CD4-positive, alpha-beta T cell treated with Interleukin-12 subunit alpha and Interleukin-12 subunit beta, for 1 hour (primary cell): Measurements from ENCODE around the gene ISG15.
"Not testable (repeated sequence)": the region's sequence is repeated elsewhere in the genome, so short reads cannot be mapped to it uniquely, and the experiment has no call there.

ENCODE experiments used
- DNase-seq: peaks from one replicate; pipeline ENCODE4 v3.0.0-alpha.2; 2020

Gene ISG15

DNA sequence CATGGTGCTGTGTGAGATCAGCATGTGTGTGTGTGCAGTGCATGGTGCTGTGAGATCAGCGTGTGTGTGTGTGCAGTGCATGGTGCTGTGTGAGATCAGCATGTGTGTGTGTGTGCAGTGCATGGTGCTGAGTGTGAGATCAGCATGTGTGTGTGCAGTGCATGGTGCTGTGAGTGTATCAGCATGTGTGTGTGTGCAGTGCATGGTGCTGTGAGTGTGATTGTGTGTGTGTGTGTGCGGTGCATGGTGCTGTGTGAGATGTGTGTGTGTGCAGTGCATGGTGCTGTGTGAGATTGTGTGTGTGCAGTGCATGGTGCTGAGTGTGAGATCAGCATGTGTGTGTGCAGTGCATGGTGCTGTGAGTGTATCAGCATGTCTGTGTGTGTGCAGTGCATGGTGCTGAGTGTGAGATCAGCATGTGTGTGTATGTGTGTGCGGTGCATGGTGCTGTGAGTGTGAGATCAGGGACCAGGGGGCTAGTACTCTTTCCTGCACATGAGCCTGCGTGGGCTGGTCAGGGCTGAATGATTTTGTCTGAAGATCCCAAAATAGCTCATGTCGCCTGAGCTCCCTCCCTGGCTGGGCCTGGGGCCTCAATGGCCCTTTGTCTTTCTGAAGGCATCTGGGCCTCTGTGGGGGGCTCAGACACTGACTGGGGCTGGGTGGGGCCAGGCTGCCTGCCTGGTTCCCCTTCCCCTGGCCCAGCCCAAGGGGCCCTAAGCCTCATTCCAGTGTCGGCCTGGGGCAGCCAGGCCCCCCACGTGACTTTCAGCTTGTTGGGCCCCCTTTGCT lies 17.8 kb downstream of the ISG15 start:
- DNase-seq, result not testable (repeated sequence)

DNA sequence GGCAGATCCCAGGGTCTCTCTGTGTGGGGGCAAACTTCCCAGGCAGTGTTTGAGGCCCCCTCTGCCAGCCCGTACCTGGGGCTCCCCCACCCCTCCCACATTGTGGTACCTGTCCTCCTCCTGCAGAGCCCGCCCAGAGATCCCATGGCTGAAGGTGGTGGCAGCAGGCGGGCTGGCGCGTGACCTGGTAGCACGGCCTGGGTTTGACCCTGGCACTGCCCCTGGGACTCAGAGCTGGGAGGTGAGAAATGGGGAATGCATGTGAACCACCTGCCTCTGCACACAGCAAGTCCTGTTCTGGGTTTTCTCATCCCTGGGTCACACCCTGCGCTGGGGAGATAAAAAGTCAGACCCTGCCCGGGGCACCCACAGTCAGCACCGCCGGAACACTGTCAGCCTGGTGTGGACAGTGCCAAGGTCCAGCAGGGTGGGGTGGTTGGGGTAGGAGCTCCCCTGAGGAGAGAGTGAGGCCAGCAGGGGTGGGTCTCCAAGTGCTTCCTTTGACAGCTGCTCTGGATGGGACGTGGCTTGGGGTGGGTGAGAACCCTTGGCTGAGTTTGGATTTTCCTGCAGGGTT lies 18.4 kb downstream of the ISG15 start:
- no peak for DNase-seq

DNA sequence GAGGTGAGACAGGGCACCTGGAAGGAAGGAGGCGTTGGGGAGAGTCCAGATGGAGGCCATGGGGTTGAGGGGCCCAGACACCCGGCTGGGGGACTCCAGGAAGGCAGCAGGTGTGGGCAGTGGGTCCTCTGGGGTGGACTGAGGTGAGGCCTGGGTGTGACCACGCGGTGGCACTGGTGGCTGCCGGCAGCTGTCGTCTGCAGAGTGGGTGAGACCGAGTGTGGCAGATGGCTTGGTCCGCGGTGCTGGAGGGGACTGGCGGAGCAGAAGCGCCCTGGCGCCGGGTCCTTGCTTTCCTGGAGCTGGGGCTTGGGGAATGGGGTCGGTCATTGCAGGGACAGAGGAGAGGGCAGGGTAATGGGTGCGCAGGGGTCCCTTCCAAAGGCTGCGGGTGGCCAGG lies 19.1 kb downstream of the ISG15 start:
- DNase-seq, result no peak

DNA sequence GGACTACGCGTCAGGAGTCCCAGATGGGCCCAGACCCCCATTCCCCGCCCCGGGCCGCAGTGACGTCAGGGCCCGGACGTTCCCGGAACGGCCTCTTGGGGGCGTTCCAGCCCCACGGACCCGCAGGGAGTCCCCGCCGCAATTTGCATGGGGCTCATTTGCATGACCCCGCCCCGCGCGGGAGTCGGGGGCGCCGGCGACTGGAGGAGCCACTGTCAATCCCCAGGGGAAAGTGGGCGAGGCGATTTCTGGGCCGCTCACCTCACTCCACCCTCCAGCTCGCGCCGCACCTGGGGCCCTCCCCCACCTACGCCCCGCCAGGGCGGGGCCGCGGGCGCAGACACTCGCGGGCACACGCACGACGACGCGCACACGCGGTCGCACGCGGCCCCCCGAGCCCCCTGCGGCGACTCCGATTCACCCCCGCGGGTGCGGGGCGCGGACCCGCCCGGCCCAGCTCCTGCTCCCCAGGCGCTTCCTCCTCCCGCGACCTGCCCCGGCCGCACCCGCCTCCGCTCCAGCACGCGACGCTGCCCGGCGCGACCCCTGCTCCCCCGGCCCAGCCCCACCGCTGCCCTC lies 19.8 kb downstream of the ISG15 start:
- peak; percentile 88 for DNase-seq

DNA sequence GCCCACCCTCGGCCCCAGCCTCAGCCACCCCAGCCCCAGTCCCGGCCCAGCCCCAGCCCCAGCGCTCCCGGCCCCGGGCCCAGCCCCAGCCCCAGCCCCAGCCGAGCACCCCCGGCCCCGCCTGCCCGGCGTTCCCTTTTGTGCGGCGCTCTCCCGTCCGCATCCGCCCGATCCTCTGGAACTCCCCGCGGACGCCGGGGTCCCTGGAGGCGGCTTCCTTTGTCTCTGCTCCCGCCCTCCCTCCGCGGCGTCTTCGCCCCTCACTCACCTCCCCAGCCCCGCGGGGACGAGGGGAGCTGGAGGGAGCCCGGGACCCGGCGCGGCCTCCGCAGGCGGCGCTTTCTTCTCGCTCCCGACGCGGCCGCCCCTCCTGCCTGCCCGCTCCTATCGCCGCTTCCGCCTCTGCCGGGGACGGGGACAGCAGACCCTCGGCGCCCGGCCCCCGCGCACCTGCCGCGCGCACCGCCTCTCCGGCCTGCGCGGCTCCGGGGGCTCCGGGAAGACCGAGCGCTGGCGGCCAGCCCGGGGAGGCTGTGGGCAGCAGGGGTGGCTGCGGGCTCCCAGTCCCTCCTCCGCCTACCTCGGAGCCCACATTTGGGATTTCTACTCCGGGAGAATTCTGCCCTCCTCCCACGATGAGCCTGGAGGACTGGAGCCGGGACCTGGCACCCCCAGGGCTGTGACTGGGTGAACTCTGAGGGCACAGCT lies 20.6 kb downstream of the ISG15 start:
- no peak for DNase-seq

DNA sequence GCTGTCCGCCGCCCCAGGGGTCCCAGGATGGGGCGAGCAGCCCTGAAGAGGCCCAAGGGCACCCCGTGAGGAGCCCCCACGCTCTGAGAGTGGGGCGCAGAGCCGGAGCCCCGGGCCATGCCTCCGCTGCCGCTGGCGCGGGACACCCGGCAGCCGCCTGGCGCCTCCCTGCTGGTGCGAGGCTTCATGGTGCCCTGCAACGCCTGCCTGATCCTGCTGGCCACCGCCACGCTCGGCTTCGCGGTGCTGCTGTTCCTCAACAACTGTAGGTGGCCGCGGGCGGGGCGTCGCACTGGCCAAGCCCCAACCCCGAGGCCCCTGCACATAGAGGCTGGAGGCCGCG lies 21.1 kb downstream of the ISG15 start:
- DNase-seq, result no peak

DNA sequence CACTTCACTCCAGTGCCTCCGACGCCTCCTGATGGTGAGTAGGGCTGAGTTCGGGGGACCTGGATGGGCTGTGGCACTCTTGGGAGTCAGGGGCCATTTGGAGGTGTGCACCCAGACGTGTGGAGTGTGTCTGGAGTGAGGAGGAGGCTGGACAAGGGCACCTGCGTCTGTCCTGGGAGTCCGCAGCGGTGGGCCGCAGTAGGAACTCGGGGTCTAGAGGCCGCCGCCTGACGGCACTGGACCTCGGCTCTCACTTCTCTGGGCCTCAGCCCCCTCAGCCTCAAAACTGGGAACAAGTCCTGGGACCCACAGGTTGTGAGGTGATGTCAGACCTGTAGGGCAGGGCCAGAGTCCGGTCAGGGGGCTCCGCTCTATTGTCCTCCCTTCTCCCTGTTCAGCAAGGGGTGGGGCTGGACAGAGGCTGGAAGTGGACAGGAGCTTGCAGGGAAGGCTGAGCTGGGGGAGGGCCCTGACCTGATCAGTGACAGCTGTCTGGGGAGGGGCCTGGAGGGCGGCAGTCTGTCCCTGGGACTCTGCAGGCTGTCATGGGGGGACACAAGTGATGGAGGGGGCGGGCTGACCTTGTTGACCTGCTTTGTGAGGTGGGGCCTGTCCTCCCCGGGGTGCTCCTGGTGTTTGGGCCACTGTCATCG lies 22.1 kb downstream of the ISG15 start:
- DNase-seq, result no peak

DNA sequence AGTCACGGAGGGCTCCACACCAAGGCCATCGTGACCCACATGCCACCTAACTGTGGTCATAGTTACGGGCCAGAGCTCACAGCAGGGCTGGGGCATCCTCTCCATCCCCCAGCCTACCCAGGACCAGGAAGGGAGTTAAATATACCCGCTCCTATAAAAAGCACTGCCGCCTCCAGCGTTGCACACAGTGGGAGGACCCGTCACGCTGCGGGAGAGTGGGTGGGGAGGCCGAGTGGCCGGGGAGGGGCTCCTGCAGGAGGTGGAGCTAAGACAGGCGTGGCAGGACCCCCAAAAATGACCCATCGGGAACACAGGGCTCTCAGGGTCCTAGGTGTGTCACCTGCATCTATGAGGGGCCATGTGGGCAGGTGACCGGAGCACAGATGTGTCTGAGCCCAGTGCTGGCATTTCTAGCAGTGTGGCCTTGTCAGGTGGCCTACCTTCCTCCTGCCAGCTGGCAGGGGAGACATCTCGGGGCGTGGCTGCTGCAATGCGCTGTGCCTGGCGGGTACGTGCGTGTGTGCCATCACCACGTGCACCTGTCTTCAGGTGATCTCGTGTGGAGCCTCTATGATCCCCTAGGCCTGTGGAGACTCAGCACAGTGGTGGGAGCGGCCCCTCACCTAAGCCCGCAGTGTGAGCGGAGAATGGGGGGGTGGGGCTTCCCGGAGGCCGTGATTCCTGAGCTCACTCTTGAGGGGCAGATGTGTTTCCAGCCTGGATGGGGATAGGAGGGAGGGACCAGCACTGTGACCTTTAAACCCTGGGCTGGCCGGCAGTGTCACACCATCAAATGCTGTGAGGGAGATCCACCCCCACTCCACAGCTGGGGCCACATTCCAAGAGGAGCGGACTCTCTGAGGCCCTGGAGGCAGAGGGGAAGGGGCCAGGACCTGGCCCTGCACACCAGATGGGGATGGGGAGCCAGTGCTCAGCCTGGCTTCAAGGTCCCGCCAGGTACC lies 24.4 kb downstream of the ISG15 start:
- DNase-seq, result no peak

DNA sequence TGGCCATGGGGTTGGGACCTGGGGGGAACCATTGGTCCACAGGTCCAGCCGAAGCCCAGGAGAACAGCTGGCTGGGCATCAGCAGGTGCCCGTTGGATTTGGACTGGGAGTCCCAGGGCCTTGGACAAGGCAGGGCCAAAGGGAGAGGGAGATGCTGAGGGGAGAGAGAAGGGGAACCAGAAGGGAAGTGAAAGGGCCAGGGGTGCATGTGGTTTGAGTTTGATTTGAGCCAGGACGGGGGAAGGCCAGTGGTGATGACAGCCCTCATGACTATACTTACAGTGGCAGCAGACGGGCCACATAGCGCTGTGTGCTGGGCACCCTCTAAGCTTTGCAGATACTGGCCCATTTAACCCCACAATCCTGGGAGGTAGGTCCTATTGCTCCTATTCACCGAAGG lies 25.4 kb downstream of the ISG15 start:
- DNase-seq, result no peak

DNA sequence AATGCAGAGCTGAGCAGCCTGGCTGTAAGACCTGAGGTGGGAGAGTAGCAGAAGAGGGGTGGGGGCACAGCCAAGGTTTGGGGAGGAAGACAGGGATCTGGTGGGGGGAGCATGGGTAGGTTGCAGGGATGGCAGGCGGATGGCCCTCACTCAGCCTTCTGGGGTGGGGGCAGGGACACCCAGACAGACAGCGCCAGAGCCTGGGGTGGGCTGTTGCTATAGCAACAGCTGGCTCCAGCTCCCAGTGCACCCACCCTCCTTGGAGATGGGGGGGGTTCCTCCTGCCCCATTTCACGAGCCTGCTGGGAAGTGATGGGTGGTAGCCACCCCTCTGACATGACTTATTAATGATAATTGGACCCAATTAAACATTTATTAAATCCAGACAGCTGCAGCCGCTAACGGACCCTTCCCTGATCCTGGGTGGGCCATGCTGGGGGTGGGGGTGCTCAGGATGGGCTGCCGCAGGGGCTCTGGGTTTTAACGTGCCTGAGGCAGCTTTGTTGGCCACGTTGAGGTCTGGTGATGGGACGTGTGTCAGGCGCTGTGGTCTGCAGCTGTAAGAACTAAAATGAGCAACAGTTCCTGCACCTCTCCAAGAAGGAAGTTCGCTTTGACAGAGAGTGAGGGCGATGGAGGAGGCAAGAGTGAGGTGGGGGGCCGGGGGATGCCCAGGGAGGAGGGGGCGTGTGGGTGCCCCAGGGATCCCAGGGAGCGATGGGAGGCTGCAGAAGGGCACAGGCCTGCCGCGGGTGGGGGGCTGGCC lies 26.0 kb downstream of the ISG15 start:
- no peak for DNase-seq

DNA sequence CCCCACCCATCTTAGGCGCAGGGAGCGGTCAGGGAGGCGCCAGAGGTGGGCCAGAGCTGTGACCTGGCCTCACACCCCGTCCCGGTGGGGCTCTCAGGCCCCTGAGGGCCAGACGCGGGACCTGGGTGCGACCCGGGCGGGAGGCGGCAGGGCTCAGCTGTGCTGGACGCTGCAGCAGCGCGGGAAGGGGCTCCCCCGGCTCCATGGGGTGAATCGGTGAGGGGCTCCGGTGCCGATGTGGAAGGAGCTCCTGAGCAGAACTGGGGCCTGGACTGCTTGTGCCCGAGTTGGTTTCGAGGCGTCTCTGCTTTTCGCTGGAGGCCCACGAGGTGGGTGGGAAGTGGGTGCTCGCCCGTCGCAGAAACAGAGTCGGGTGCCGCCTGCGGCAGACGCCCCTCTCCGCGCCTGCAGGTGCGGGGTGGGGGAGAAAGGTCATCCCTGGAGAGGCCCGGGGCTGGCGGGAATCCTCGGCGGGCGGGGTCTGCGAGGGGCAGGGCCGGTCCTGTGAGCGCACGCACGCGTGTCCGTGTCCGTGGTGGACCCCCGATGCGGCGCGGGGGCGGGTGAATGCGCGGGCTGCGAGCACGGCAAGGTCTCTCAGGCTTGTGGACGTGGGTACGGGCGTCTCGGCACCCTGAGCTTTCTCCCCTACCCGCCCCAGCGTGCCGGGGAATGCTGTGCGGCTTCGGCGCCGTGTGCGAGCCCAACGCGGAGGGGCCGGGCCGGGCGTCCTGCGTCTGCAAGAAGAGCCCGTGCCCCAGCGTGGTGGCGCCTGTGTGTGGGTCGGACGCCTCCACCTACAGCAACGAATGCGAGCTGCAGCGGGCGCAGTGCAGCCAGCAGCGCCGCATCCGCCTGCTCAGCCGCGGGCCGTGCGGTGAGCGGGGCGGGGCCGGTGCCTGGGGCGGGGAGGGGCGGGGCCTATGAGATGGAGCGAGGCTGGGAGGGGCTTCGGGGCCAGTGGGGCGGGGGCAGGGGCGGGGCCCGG lies 27.0 kb downstream of the ISG15 start:
- DNase-seq, result peak; percentile 82

DNA sequence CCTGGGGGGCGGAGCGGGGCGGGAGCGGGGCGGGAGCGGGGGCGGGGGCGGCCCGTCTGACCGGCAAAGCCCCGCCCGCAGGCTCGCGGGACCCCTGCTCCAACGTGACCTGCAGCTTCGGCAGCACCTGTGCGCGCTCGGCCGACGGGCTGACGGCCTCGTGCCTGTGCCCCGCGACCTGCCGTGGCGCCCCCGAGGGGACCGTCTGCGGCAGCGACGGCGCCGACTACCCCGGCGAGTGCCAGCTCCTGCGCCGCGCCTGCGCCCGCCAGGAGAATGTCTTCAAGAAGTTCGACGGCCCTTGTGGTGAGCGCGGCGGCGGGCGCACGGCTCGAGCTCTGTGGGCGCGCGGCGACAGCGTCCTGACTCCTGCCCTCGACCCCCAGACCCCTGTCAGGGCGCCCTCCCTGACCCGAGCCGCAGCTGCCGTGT lies 27.8 kb downstream of the ISG15 start:
- DNase-seq, result no peak

DNA sequence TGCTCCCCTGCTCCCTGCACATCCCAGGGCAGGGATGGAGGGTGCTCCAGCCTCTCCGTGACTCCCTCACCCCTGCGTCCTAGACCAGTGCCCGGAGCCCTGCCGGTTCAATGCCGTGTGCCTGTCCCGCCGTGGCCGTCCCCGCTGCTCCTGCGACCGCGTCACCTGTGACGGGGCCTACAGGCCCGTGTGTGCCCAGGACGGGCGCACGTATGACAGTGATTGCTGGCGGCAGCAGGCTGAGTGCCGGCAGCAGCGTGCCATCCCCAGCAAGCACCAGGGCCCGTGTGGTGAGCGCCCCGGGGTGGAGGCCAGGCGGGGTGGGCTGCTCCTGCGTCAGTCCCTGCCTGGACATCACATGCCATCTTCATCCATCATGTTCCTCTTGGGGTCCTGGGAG lies 28.6 kb downstream of the ISG15 start:
- DNase-seq, result no peak

DNA sequence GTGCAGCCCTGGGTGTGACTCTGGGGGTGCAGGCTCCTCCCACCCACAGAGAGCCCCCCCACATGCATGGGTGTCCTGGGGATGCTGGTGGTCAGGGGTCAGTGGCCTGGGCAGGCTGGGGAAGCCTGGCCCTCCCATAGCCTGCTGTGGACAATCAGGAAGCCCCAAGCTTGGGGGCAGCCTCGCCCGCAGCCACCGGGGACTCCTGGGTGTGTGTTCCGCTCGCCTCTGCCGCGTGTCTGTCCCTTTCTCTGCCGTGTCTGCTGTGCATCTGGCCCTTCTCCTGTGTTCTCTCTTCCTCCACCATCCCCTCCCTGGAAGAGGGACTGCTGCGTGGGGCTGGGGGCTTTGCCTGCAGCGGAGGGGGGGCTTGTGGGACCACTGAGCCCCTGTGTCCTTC lies 29.5 kb downstream of the ISG15 start:
- no peak for DNase-seq

DNA sequence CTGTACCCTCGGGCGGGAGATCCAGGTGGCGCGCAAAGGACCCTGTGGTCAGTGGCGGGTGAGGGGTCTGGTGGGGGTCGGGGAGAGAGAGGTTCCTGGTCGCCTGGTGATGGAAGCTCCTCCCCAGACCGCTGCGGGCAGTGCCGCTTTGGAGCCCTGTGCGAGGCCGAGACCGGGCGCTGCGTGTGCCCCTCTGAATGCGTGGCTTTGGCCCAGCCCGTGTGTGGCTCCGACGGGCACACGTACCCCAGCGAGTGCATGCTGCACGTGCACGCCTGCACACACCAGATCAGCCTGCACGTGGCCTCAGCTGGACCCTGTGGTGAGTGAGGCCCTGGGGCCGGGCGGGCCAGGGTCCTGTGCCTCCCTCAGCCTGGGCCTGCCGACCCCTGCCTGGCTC lies 30.1 kb downstream of the ISG15 start:
- DNase-seq, result no peak

DNA sequence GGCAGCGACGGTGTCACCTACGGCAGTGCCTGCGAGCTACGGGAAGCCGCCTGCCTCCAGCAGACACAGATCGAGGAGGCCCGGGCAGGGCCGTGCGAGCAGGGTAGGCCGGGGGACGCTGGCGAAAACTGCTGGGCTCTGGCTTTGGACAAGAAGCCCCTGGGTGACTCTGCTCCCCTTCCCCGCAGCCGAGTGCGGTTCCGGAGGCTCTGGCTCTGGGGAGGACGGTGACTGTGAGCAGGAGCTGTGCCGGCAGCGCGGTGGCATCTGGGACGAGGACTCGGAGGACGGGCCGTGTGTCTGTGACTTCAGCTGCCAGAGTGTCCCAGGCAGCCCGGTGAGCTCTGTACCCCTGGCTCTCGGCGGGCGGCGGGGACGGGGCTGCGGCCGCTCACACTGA lies 30.6 kb downstream of the ISG15 start:
- no peak for DNase-seq

DNA sequence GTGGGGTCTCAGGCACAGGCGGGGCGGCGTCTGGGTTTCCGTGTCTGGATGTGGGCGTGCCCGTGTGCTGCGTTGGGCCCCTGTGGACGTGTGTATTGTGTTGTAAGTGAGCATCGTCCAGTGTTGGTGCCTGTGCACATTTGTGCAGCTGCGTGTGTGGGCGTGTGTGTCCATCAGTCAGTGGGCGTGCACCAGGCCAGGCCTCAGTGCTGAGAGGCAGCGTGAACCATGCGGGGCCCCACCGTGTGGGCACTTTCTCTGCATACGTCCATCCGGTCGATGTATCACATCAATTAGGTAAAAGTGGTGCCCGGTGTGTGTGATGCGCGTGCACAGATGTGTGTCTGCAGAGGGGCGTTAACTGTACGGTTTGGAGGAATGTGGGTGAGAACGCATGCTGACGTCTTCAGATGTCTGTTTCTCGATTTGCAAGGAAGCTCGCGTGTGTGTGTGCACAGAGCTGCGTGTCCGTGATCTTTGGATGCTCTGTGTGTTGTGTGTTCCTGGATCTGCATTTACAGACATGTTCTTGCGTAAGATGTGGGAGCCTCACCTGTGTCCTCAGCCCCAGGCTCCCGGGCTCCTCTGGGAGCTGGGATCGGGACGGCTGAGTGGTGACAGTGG lies 31.3 kb downstream of the ISG15 start:
- DNase-seq, result no peak

DNA sequence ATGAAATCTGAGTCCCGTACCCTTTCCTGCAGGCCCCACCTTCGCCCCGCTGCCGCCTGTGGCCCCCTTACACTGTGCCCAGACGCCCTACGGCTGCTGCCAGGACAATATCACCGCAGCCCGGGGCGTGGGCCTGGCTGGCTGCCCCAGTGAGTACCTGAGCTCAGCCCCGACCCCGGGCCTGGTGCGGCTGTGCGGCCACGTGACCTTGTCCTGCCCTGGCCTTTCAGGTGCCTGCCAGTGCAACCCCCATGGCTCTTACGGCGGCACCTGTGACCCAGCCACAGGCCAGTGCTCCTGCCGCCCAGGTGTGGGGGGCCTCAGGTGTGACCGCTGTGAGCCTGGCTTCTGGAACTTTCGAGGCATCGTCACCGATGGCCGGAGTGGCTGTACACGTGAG lies 31.8 kb downstream of the ISG15 start:
- DNase-seq, result no peak

DNA sequence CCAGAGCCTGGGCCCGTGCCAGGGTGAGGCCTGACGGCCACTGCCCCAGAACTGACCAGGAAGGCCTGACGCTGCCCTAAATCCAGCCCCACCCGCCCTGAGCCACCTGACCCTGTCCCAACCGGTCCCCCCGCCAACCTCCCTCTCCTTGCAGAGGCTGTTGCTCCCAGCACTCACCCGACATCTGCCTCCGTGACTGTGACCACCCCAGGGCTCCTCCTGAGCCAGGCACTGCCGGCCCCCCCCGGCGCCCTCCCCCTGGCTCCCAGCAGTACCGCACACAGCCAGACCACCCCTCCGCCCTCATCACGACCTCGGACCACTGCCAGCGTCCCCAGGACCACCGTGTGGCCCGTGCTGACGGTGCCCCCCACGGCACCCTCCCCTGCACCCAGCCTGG lies 32.9 kb downstream of the ISG15 start:
- no peak for DNase-seq

DNA sequence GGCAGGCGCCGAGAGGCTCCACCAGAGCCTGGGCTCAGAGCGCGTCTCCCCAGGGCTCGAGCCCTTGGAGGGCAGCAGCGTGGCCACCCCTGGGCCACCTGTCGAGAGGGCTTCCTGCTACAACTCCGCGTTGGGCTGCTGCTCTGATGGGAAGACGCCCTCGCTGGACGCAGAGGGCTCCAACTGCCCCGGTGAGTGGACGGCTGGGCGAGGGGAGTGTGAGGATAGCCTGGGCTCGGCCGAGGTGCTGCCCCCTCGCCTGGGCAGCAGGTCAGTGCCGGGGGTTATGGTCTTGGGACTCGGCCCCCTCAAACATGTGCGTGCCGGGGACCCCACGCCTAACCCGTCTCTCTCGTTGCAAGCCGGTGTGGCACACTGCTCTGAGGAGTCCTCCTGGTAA lies 33.5 kb downstream of the ISG15 start:
- DNase-seq, result no peak
